PC-9 (cell line): ENCODE data around the gene NPIPB2.

ENCODE experiments used
- CTCF ChIP-seq: fragments of 200-600 bp; sonication (generic); conservative IDR thresholded peaks from 2 replicates; pipeline ENCODE4 v1.6.1; 2017; ENCODE audit warnings: mixed run types, antibody characterized with exemption, mild to moderate bottlenecking, moderate library complexity
- EZH2 ChIP-seq: fragments of 200-600 bp; sonication (generic); IDR thresholded peaks from 2 replicates; pipeline ENCODE4 v1.8.0; 2017; ENCODE audit warnings: antibody characterized with exemption, low read depth

- TF ChIP-seq CTCF (no peak), EZH2 (no peak)
Measured at GRCh38 chr16:11956558-11956957, 14.7 kb upstream of the NPIPB2 start.
